H1 (cell line): ENCODE data around the gene SGSH. TPM values are rescaled to one million over a fixed set of nuclear protein-coding genes. Genes with fewer than 3 reads are reported as not detected.

ENCODE experiments used
- CTCF ChIA-PET: fragments of 300-600 bp; sonication (Branson Sonifier 250); formaldehyde crosslinking; loops from one replicate; lab custom pipeline; 2021; ENCODE audit not compliant: partially characterized antibody; lab: Charles Lee
- POLR2A ChIA-PET: fragments of 300-600 bp; sonication (Branson Sonifier 250); formaldehyde crosslinking; loops from one replicate; lab custom pipeline; 2021; ENCODE audit warnings: inconsistent platforms; ENCODE audit not compliant: partially characterized antibody; lab: Charles Lee
- DNase-seq, 2 experiments: peaks; one replicate each; pipeline versions ENCODE4 v3.0.0 to v3.0.0-alpha.2; 2010 to 2022; ENCODE audit warnings: low spot score in 2 of 2, low read depth in 1 of 2, mixed read lengths in 1 of 2
- FAIRE-seq: peaks from 2 replicates; lab custom pipeline; 2011; peaks lifted over from hg19 to GRCh38; lab: Jason Lieb, UNC
- H2AFZ ChIP-seq: 2 replicates; pipeline ENCODE4 v1.8.1; 2012; ENCODE audit warnings: low read length, inconsistent platforms
- H2AK5ac ChIP-seq: 2 replicates; pipeline ENCODE4 v1.6.1; 2013; ENCODE audit warnings: low read depth, low read length
- H2BK120ac ChIP-seq: replicated peaks from 2 replicates; pipeline ENCODE3; 2013; ENCODE audit warnings: low read depth, low read length, inconsistent platforms
- H2BK12ac ChIP-seq: 2 replicates; pipeline ENCODE4 v1.6.1; 2013; ENCODE audit warnings: low read depth, low read length
- H2BK15ac ChIP-seq: 2 replicates; pipeline ENCODE4 v1.6.1; 2013; ENCODE audit warnings: low read length
- H2BK20ac ChIP-seq: 2 replicates; pipeline ENCODE4 v1.6.1; 2013; ENCODE audit warnings: low read length
- H2BK5ac ChIP-seq: 2 replicates; pipeline ENCODE4 v1.6.1; 2013; ENCODE audit warnings: low read depth, low read length
- H3K14ac ChIP-seq: 2 replicates; pipeline ENCODE4 v1.6.1; 2013; ENCODE audit warnings: inconsistent platforms; ENCODE audit not compliant: insufficient read length
- H3K18ac ChIP-seq: 2 replicates; pipeline ENCODE4 v1.6.1; 2013; ENCODE audit warnings: low read length; ENCODE audit errors: extremely low read depth
- H3K23ac ChIP-seq: 2 replicates; pipeline ENCODE4 v1.6.1; 2013; ENCODE audit warnings: inconsistent platforms; ENCODE audit not compliant: insufficient read length
- H3K23me2 ChIP-seq: 2 replicates; pipeline ENCODE4 v1.6.1; 2013; ENCODE audit warnings: low read depth, low read length
- H3K27ac ChIP-seq: 2 replicates; pipeline ENCODE4 v1.6.1; 2011; ENCODE audit warnings: low read depth, low read length, inconsistent platforms
- H3K27me3 ChIP-seq, 4 experiments: replicated peaks in 1 of 4; 1 replicate in 1 of 4; 2 replicates in 3 of 4; pipeline versions ENCODE4 v1.6.1 to v1.8.1; 2011 to 2013; ENCODE audit warnings: low read length in 3 of 4, mild to moderate bottlenecking in 3 of 4, inconsistent platforms in 2 of 4, mixed read lengths in 2 of 4, moderate library complexity in 1 of 4; ENCODE audit not compliant: control insufficient read depth in 3 of 4, insufficient read depth in 3 of 4; ENCODE audit errors: extremely low read depth in 1 of 4
- H3K36me3 ChIP-seq, 4 experiments: 2 replicates each; pipeline versions ENCODE4 v1.6.1 to v1.8.1; 2011 to 2013; ENCODE audit warnings: mild to moderate bottlenecking in 4 of 4, low read length in 3 of 4, moderate library complexity in 2 of 4, control low read depth in 1 of 4, inconsistent platforms in 1 of 4; ENCODE audit not compliant: insufficient read depth in 4 of 4, control insufficient read depth in 2 of 4
- H3K4ac ChIP-seq: replicated peaks from 2 replicates; pipeline ENCODE3; 2013; ENCODE audit warnings: low read length, low read depth, mixed read lengths, inconsistent platforms; ENCODE audit not compliant: insufficient read length
- H3K4me1 ChIP-seq, 4 experiments: replicated peaks in 1 of 4; 1 replicate in 1 of 4; 2 replicates in 3 of 4; pipeline versions ENCODE4 v1.6.1 to v1.8.1; 2011 to 2013; ENCODE audit warnings: low read length in 3 of 4, inconsistent platforms in 2 of 4, mixed read lengths in 1 of 4; ENCODE audit not compliant: insufficient read depth in 4 of 4, control insufficient read depth in 3 of 4
- H3K4me2 ChIP-seq, 2 experiments: 2 replicates each; pipeline versions ENCODE4 v1.6.1 to v1.8.1; 2011 to 2013; ENCODE audit warnings: low read depth in 2 of 2, low read length in 2 of 2, control low read depth in 1 of 2, inconsistent platforms in 1 of 2, mild to moderate bottlenecking in 1 of 2; ENCODE audit not compliant: insufficient read depth in 1 of 2
- H3K4me3 ChIP-seq, 4 experiments: fragments of 200-600, 300-600 bp in 1 of 4; sonication (generic), shearing (Covaris generic), sonication (Bioruptor Twin) in 1 of 4; 2 replicates each; pipeline versions ENCODE4 v1.5.1 to v1.8.1; 2011 to 2016; ENCODE audit warnings: low read length in 4 of 4, low read depth in 3 of 4, control low read depth in 2 of 4, inconsistent platforms in 2 of 4, mild to moderate bottlenecking in 2 of 4, mixed read lengths in 1 of 4, moderate library complexity in 1 of 4; ENCODE audit not compliant: insufficient read depth in 2 of 4; ENCODE audit errors: extremely low read depth in 1 of 4
- H3K56ac ChIP-seq: replicated peaks from 2 replicates; pipeline ENCODE3; 2013; ENCODE audit warnings: low read depth, mild to moderate bottlenecking, mixed read lengths, low read length, inconsistent platforms; ENCODE audit not compliant: insufficient read length
- H3K79me1 ChIP-seq: 2 replicates; pipeline ENCODE4 v1.6.1; 2013; ENCODE audit warnings: low read depth, low read length, control low read depth
- H3K79me2 ChIP-seq, 2 experiments: 2 replicates each; pipeline versions ENCODE4 v1.6.1 to v1.8.1; 2012 to 2013; ENCODE audit warnings: low read length in 2 of 2, mild to moderate bottlenecking in 2 of 2, inconsistent platforms in 1 of 2; ENCODE audit not compliant: insufficient read depth in 2 of 2, control insufficient read depth in 1 of 2
- H3K9ac ChIP-seq, 4 experiments: replicated peaks in 1 of 4; 1 replicate in 1 of 4; 2 replicates in 3 of 4; pipeline versions ENCODE4 v1.6.1 to v1.8.1; 2011 to 2013; ENCODE audit warnings: low read depth in 3 of 4, low read length in 3 of 4, control low read depth in 2 of 4, mild to moderate bottlenecking in 2 of 4, moderate library complexity in 2 of 4, inconsistent platforms in 1 of 4; ENCODE audit errors: extremely low read depth in 1 of 4
- H3K9me3 ChIP-seq, 2 experiments: 2 replicates each; pipeline versions ENCODE4 v1.6.1 to v1.8.1; 2012 to 2013; ENCODE audit warnings: mild to moderate bottlenecking in 2 of 2, moderate library complexity in 2 of 2, control low read depth in 1 of 2, inconsistent platforms in 1 of 2, low read depth in 1 of 2, low read length in 1 of 2, mixed read lengths in 1 of 2; ENCODE audit not compliant: insufficient read depth in 2 of 2
- H4K20me1 ChIP-seq, 2 experiments: replicated peaks in 1 of 2; 2 replicates each; pipeline versions ENCODE3 to v1.8.1; 2011 to 2013; ENCODE audit warnings: inconsistent platforms in 2 of 2, low read length in 2 of 2, mild to moderate bottlenecking in 1 of 2; ENCODE audit not compliant: insufficient read depth in 2 of 2, control insufficient read depth in 1 of 2
- H4K5ac ChIP-seq: 2 replicates; pipeline ENCODE4 v1.6.1; 2013; ENCODE audit warnings: low read length, low read depth, mixed read lengths, inconsistent platforms; ENCODE audit not compliant: insufficient read length
- H4K8ac ChIP-seq: 2 replicates; pipeline ENCODE4 v1.8.0; 2013; ENCODE audit warnings: mild to moderate bottlenecking, moderate library complexity, low read length, inconsistent platforms; ENCODE audit not compliant: insufficient read depth; ENCODE audit errors: extremely low read depth
- H4K91ac ChIP-seq: replicated peaks from 2 replicates; pipeline ENCODE3; 2013; ENCODE audit warnings: low read length, mixed read lengths, inconsistent platforms; ENCODE audit not compliant: insufficient read length
- BACH1 ChIP-seq: IDR thresholded peaks from 2 replicates; pipeline ENCODE4 v1.6.1; 2012; ENCODE audit warnings: low read length, improper control_type of control experiment
- CBX5 ChIP-seq: fragments of 300-800, 300-1000 bp; sonication (generic); IDR thresholded peaks from 2 replicates; pipeline ENCODE4 v1.7.1; 2016; ENCODE audit warnings: antibody characterized with exemption, low read length, low read depth
- CBX8 ChIP-seq: fragments of 300-800, 300-1000 bp; sonication (generic); IDR thresholded peaks from 2 replicates; pipeline ENCODE4 v1.7.1; 2016; ENCODE audit warnings: low read depth, low read length, borderline replicate concordance
- CREB1 ChIP-seq: IDR thresholded peaks from 2 replicates; pipeline ENCODE4 v1.6.1; 2012; ENCODE audit warnings: inconsistent platforms
- CTBP2 ChIP-seq: IDR thresholded peaks from 2 replicates; pipeline ENCODE4 v1.7.0; 2011; ENCODE audit warnings: borderline replicate concordance, mild to moderate bottlenecking, moderate library complexity, mixed read lengths, low read length; ENCODE audit not compliant: insufficient read depth, insufficient read length
- EP300 ChIP-seq, 2 experiments: IDR thresholded peaks; 1 replicate in 1 of 2; 2 replicates in 1 of 2; pipeline ENCODE4 v1.6.1; 2011 to 2012; ENCODE audit warnings: low read depth in 2 of 2, low read length in 2 of 2, mild to moderate bottlenecking in 2 of 2, borderline replicate concordance in 1 of 2, inconsistent platforms in 1 of 2, moderate library complexity in 1 of 2
- SAP30 ChIP-seq: fragments of 300-600 bp; sonication (generic); IDR thresholded peaks from 2 replicates; pipeline ENCODE4 v1.7.1; 2012; ENCODE audit warnings: low read length, moderate library complexity, mild to moderate bottlenecking, inconsistent platforms; ENCODE audit not compliant: insufficient read depth, insufficient replicate concordance
- SIN3A ChIP-seq, 2 experiments: IDR thresholded peaks in 1 of 2; conservative IDR thresholded peaks in 1 of 2; 2 replicates each; pipeline ENCODE4 v1.6.1; 2011 to 2012; ENCODE audit warnings: low read length in 2 of 2, improper control_type of control experiment in 1 of 2, low read depth in 1 of 2, mild to moderate bottlenecking in 1 of 2
- SP4 ChIP-seq: IDR thresholded peaks from 2 replicates; pipeline ENCODE4 v1.6.1; 2012; ENCODE audit warnings: low read length, inconsistent platforms
- SUZ12 ChIP-seq: fragments of 200-600 bp; sonication (generic); IDR thresholded peaks from 2 replicates; pipeline ENCODE4 v1.6.1; 2012; ENCODE audit warnings: mild to moderate bottlenecking, inconsistent platforms, low read length, moderate library complexity, mixed read lengths
- WGBS, 2 experiments: shearing (Covaris generic) in 1 of 2; methylation state at CpG; one replicate each; pipeline versions ENCODE4 v1.1.6 to v1.1.7; 2013 to 2015; ENCODE audit warnings: low lambda C conversion rate in 2 of 2, mixed read lengths in 2 of 2, inconsistent platforms in 1 of 2, low coverage in 1 of 2, missing lambda C conversion rate in 1 of 2; ENCODE audit not compliant: insufficient replicate concordance in 2 of 2, insufficient coverage in 1 of 2, insufficient read length in 1 of 2; ENCODE audit errors: extremely low coverage in 1 of 2, missing lambda C conversion rate in 1 of 2; 5-methylcytosine and 5-hydroxymethylcytosine counted together
- polyA plus RNA-seq, 7 experiments: library from polyadenylated mRNA; depleted of rRNA in 3 of 7; stranded (reverse) in 5 of 7; unstranded in 2 of 7; fragments of >200 nt in 5 of 7; fragments of 200-250 nt in 2 of 7; gene quantifications; 1 replicate in 5 of 7; 2 replicates in 1 of 7; 4 replicates in 1 of 7; pipeline versions ENCODE4 v1.2.1 to v1.2.3, GENCODE V29; 2011 to 2013; ENCODE audit warnings: missing spikeins in 2 of 7, mixed read lengths in 2 of 7
- total RNA-seq: library from RNA; stranded (reverse); fragmentation: NEBNext Ultra II Directional; extraction: Animal tissue kit (Norgen Biotek cat#: 25700); gene quantifications from 2 replicates; pipeline ENCODE4 v1.2.1, GENCODE V29; 2021
- TF ChIP-seq, protein P1 (sequence below): IDR thresholded peaks from 2 replicates; pipeline ENCODE4 v1.6.1; 2012; ENCODE audit warnings: inconsistent platforms
- TF ChIP-seq, protein P2 (sequence below): IDR thresholded peaks from 2 replicates; pipeline ENCODE4 v1.6.1; 2012; ENCODE audit warnings: inconsistent platforms

The SGSH gene
- total and polyA plus RNA-seq, 2 of the 8 experiments (the other 6 are each of a cell fraction or from before 2014, with no cell fraction given), result 18.0 to 19.6 TPM

DNA sequence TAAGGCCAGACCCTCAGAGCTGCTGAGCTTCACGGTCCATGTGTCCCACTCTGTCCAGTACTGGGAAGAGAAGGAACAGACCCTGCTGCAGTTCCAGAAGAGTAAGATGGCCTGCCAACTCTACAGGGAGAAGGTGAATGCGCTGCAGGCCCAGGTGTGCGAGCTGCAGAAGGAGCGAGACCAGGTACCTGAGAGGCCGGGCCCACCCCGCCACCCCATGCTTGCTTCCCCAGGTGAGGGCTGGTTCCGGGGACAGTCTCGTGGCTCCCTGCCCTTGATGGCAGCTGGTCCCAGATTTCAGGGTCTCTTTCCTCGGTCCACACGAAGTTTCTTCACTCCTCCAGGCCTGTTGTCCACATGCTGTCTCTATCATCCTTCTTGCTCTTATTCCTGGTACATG lies 29.4 kb downstream of the SGSH start:
- Histone ChIP-seq H3K27ac (no peak overlapping the region), H2AK5ac (no peak overlapping the region), H3K27me3 (no peaks in the 10 kb centered on the region; a peak in 1 of 7 replicates), H3K4me2 (no peak overlapping the region), H2BK12ac (no peak overlapping the region), H3K79me1 (no peaks in the 10 kb centered on the region), H4K20me1 (peaks cover 0 to 1% of the 10 kb centered on the region in 2 experiments), H4K5ac (no peak overlapping the region), H3K18ac (no peak overlapping the region), H4K91ac (no peak overlapping the region), H2BK120ac (no peak overlapping the region), H3K4ac (no peak overlapping the region), H3K36me3 (no peaks in the 10 kb centered on the region), H3K23me2 (no peaks in the 10 kb centered on the region), H2AFZ (no peak overlapping the region), H3K9ac (no peak overlapping the region), H3K23ac (no peak overlapping the region), H2BK20ac (no peak overlapping the region), H2BK5ac (no peak overlapping the region), H3K79me2 (no peaks in the 10 kb centered on the region), H4K8ac (no peak overlapping the region), H3K56ac (no peak overlapping the region), H2BK15ac (no peak overlapping the region), H3K4me1 (no peaks in the 10 kb centered on the region), H3K9me3 (no peaks in the 10 kb centered on the region), H3K14ac (no peak overlapping the region), H3K4me3 (no peak overlapping the region)
- FAIRE-seq (no peak), DNase-seq (no peak)
- ChIA-PET POLR2A (interaction anchor here (0.8 to 2.0 kb wide), 5 partner anchors 10 to 108 kb away, joined by 3 to 9 read pairs (median 6); no protein-coding TSS in a partner anchor), CTCF (interaction anchor here (1.0 to 8.0 kb wide), 15 partner anchors 9 to 173 kb away, joined by 3 to 90 read pairs (median 4); no protein-coding TSS in a partner anchor)
- WGBS, 2 experiments, result 95% methylated on average over 10 of the region's 10 CpGs; no CpG with 5 or more reads in 1 of the 2 experiments
- TF ChIP-seq EP300 (IDR thresholded peaks at IDR 0.05; ENCODE audit: borderline replicate concordance in 1 of 2, low read depth in 2 of 2, low read length in 2 of 2) (no peak), SAP30 (no peak), SIN3A (conservative IDR thresholded peaks at IDR 0.05 in 1 of 2, IDR thresholded peaks at IDR 0.05 in 1 of 2; ENCODE audit: low read depth in 1 of 2, low read length in 2 of 2) (no peak), CREB1 (no peak), SP4 (no peak), CBX5 (no peak), CTBP2 (no peak), SUZ12 (no peak), BACH1 (no peak), CBX8 (no peak)
- TF ChIP-seq, protein P1, sequence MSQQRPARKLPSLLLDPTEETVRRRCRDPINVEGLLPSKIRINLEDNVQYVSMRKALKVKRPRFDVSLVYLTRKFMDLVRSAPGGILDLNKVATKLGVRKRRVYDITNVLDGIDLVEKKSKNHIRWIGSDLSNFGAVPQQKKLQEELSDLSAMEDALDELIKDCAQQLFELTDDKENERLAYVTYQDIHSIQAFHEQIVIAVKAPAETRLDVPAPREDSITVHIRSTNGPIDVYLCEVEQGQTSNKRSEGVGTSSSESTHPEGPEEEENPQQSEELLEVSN, result no peak
- TF ChIP-seq, protein P2, sequence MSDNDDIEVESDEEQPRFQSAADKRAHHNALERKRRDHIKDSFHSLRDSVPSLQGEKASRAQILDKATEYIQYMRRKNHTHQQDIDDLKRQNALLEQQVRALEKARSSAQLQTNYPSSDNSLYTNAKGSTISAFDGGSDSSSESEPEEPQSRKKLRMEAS, result no peak
